Prostate gland (tissue), 2 donors: ENCODE results near the gene MTHFD2. TPM values are rescaled to one million over a fixed set of nuclear protein-coding genes. Genes with fewer than 3 reads are reported as not detected.

ENCODE experiments used
- DNase-seq: peaks from one replicate; pipeline ENCODE4 v3.0.0-alpha.2; 2019; ENCODE audit warnings: low spot score
- H3K27ac ChIP-seq, 2 donors: fragments of 200-600 bp; sonication (generic); 2 replicates each; pipeline ENCODE4 v1.5.1; 2017 to 2019
- H3K27me3 ChIP-seq: fragments of 200-600 bp; sonication (generic); replicated peaks from 2 replicates; pipeline ENCODE4 v1.5.1; 2019; ENCODE audit not compliant: insufficient read depth
- H3K36me3 ChIP-seq, 2 donors: fragments of 200-600 bp; sonication (generic); 1 replicate in 1 of 2; 2 replicates in 1 of 2; pipeline versions ENCODE4 v1.5.1 to v1.8.1; 2017 to 2019
- H3K4me1 ChIP-seq: fragments of 200-600 bp; sonication (generic); replicated peaks from 2 replicates; pipeline ENCODE4 v1.5.1; 2019
- H3K4me3 ChIP-seq, 2 donors: fragments of 200-600 bp; sonication (generic); 2 replicates each; pipeline ENCODE4 v1.5.1; 2017 to 2019
- H3K9me3 ChIP-seq: fragments of 200-600 bp; sonication (generic); 2 replicates; pipeline ENCODE4 v1.5.1; 2017
- POLR2A ChIP-seq: fragments of 450-650 bp; IDR thresholded peaks from one replicate; pipeline ENCODE4 v1.6.1; 2016; ENCODE audit warnings: antibody characterized with exemption, mild to moderate bottlenecking
- POLR2AphosphoS5 ChIP-seq: sonication (generic); formaldehyde crosslinking; IDR thresholded peaks from one replicate; pipeline ENCODE4 v1.6.1; 2017; ENCODE audit warnings: antibody characterized with exemption
- WGBS: methylation state at CpG from one replicate; pipeline ENCODE4 v1.1.5; 2018; 5-methylcytosine and 5-hydroxymethylcytosine counted together
- intact Hi-C: fragments of 100-400 bp; cut with DNase I; formaldehyde crosslinking; loops from one replicate; pipeline ENCODE4 v1.14.2; 2022
- total RNA-seq, 2 donors: library from RNA; depleted of rRNA; stranded (reverse); fragments of >200 nt; gene quantifications; one replicate each; pipeline ENCODE4 v1.1.0, GENCODE V29; 2016
- TF ChIP-seq, protein P1 (sequence below), 4 experiments: fragments of 200-600 bp in 2 of 4; fragments of 450-650 bp in 2 of 4; sonication (generic) in 2 of 4; IDR thresholded peaks; 1 replicate in 3 of 4; 2 replicates in 1 of 4; pipeline ENCODE4 v1.5.1; 2016 to 2019; ENCODE audit warnings: antibody characterized with exemption in 4 of 4, mild to moderate bottlenecking in 2 of 4, moderate library complexity in 2 of 4

The MTHFD2 gene
- total RNA-seq: 10 to 100 TPM; 16.9 to 25.6 TPM

DNA sequence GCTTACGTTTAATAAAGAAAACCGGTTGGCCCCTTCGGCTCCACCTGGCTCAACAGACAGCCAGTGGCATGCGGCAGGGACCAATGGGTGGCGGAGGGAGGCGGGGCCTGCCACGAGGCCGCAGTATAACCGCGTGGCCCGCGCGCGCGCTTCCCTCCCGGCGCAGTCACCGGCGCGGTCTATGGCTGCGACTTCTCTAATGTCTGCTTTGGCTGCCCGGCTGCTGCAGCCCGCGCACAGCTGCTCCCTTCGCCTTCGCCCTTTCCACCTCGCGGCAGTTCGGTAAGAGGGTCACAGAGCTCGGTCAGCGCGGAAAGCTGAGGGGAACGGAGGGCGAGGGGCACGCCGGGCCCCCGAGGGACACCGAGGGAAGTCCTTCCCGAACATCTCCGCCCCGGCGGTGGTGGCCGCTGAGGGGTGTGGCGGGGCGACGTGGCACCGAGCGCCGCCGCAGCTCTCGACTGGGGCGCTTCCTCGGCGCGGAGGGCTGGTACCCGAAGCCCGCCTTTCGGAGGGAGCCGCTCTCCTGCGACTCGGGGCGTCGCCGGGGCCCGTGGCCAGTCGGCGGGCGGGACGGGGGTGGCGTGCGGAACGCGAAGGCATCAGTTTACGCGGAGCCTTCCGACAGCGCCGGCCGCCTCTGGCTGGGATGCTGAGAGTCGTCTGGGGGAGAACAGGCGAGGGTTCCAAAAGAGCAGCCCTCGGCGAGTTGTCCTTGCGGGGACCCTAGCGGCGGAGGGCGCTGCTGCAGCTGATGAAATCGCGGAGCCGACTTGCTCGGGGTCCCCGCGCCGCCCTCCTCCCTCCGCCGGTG is at the start of gene MTHFD2:
Gene MTHFD2 (plus strand): TSS at position 155 of the 814 bp plus-strand sequence. CDS start 27 bp downstream, at position 182.
- intact Hi-C loops: no loop called here
- peak; percentile 90 for DNase-seq
- no peaks in the 10 kb centered on the region for H3K27me3 ChIP-seq
- H3K27ac ChIP-seq: peak within 1 kb of the TSS; percentile 87 to 89
- no peaks in the 10 kb centered on the region for H3K9me3 ChIP-seq
- peak; percentile 87 for TF ChIP-seq POLR2AphosphoS5
- TF ChIP-seq POLR2A: no peak
- TF ChIP-seq, protein P1, sequence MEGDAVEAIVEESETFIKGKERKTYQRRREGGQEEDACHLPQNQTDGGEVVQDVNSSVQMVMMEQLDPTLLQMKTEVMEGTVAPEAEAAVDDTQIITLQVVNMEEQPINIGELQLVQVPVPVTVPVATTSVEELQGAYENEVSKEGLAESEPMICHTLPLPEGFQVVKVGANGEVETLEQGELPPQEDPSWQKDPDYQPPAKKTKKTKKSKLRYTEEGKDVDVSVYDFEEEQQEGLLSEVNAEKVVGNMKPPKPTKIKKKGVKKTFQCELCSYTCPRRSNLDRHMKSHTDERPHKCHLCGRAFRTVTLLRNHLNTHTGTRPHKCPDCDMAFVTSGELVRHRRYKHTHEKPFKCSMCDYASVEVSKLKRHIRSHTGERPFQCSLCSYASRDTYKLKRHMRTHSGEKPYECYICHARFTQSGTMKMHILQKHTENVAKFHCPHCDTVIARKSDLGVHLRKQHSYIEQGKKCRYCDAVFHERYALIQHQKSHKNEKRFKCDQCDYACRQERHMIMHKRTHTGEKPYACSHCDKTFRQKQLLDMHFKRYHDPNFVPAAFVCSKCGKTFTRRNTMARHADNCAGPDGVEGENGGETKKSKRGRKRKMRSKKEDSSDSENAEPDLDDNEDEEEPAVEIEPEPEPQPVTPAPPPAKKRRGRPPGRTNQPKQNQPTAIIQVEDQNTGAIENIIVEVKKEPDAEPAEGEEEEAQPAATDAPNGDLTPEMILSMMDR (IDR thresholded peaks at IDR 0.05): peak; percentile 45 to 81 (median 64)
- H3K4me1 ChIP-seq: peaks cover 4% of the 10 kb centered on the region
- no peaks in the 10 kb centered on the region for H3K36me3 ChIP-seq
- peak within 1 kb of the TSS; percentile 55 to 82 for H3K4me3 ChIP-seq
- under 1% methylated on average over 89 of the region's 96 CpGs for WGBS

DNA sequence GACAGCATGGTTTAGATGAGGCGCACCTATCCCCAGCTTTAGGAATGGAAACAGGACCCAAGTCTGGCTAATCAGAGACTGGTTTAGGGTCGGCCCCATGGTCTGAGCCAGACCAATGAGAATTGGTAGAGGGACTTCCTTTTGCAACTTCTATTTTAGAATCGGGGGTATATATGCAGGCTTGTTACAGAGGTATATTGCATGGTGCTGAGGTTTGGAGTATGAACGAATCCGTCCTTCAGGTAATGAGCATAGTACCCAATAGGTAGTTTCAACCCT is 49.2 kb upstream of the MTHFD2 start:
- intact Hi-C loops: loop anchor here (10.0 kb wide), 2 partner anchors 106 to 186 kb away; no protein-coding TSS in a partner anchor
- WGBS: 89% methylated on average over 5 of the region's 5 CpGs

DNA sequence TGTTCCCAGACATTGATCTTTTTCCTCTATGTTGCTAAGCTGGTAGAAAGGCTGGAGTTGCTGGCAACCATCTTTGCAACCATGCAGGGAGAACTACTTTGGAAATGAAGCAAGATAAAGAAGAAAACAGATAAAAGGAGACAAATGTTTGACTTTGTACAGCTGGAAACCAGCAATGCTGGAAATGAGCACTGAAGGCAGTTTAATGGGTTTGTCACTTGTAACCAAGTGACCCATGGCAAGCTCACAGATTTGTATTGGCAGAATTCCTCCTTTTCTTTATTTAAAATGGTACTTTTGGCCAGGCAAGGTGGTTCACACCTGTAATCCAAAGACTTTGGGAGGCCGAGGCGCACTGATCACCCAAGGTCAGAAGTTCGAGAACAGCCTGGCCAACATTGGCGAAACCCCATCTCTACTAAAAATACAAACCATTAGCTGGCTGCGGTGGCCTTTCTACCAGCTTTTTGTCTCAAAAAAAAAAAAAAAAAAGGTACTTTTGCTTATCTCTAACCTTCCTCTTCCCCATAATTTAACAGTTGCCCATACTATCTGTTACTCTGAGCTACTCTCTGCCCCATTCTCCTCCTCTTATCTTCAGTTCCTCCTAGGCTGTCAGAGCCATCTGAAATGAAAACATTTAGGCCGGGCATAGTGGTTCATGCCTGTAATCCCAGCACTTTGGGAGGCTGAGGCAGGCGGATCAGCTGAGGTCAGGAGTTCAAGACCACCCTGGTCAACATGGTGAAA is 48.7 kb upstream of the MTHFD2 start:
- no peak for DNase-seq
- H3K27ac ChIP-seq: no peak overlapping the region
- intact Hi-C loops: loop anchor here (10.0 kb wide), 2 partner anchors 105 to 185 kb away; no protein-coding TSS in a partner anchor

More for the DNA sequence above, 49.2 kb upstream of the MTHFD2 start:
- TF ChIP-seq POLR2A (no peak), POLR2AphosphoS5 (no peak)
- TF ChIP-seq, protein P1 (IDR thresholded peaks at IDR 0.05): no peak
- Histone ChIP-seq H3K4me3 (no peak overlapping the region), H3K9me3 (no peaks in the 10 kb centered on the region), H3K36me3 (no peaks in the 10 kb centered on the region), H3K27ac (no peak overlapping the region), H3K4me1 (no peaks in the 10 kb centered on the region), H3K27me3 (no peaks in the 10 kb centered on the region)
- no peak for DNase-seq

DNA sequence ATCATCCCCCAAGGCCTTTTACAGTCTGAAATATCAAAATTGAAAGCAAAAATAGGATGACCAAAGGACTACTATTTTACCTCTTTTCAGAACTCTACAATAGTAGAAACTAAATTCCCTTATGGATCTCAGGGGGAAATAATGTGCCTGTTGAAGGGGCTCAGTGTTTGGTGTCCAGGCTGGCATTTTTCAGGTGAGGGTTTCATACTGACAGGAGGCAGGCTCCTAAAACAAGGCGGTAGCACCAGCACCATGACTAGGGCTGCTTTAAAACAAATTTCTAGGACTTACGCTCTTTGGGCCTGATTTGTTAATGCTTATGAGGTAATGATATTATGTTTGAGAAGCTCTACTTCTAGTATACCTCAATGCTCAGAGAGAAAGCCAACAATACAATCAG is 45.5 kb upstream of the MTHFD2 start:
- intact Hi-C loops: no loop called here
- no peak overlapping the region for H3K27ac ChIP-seq
- no peak for DNase-seq
- H3K4me1 ChIP-seq: no peaks in the 10 kb centered on the region
- H3K36me3 ChIP-seq: peaks cover 0 to 8% of the 10 kb centered on the region in 2 donors
- 92% methylated on average over 2 of the region's 2 CpGs for WGBS
- no peak overlapping the region for H3K4me3 ChIP-seq
- H3K27me3 ChIP-seq: no peaks in the 10 kb centered on the region
- H3K9me3 ChIP-seq: no peaks in the 10 kb centered on the region
- TF ChIP-seq POLR2AphosphoS5 (no peak), POLR2A (no peak)
- TF ChIP-seq, protein P1 (IDR thresholded peaks at IDR 0.05): no peak

More for the DNA sequence above, 48.7 kb upstream of the MTHFD2 start:
- Histone ChIP-seq H3K4me1 (no peaks in the 10 kb centered on the region), H3K27me3 (no peaks in the 10 kb centered on the region), H3K9me3 (no peaks in the 10 kb centered on the region), H3K4me3 (no peak overlapping the region), H3K36me3 (no peaks in the 10 kb centered on the region)
- TF ChIP-seq POLR2A: no peak
- TF ChIP-seq, protein P1 (IDR thresholded peaks at IDR 0.05): no peak
- TF ChIP-seq POLR2AphosphoS5: no peak
- 82% methylated on average over 7 of the region's 7 CpGs for WGBS
